ENCODE data around the gene LCN6. TPM values are rescaled to one million over a fixed set of nuclear protein-coding genes. Genes with fewer than 3 reads are reported as not detected.
"Not testable (repeated sequence)": the region's sequence is repeated elsewhere in the genome, so short reads cannot be mapped to it uniquely, and the experiment has no call there.

The LCN6 gene
- total RNA-seq, 1 donor from 2014 or later: not detected

GRCh38 chr9:136760834-136761544 is 12.7 kb upstream of the LCN6 start:
- peak; percentile 58 for DNase-seq (ENCODE audit: low spot score)
- ATAC-seq: peak; percentile 68

- DNase-seq (ENCODE audit: low spot score) (peak; percentile 46), ATAC-seq (no peak)
These were observed 12.1 kb upstream of the LCN6 start for GRCh38 chr9:136760424-136760823.

- DNase-seq (ENCODE audit: low spot score) (no peak), ATAC-seq (no peak)
These were observed 11.4 kb upstream of the LCN6 start for GRCh38 chr9:136759436-136760325.

GRCh38 chr9:136759001-136759400 is 10.7 kb upstream of the LCN6 start:
- DNase-seq (ENCODE audit: low spot score): no peak
- no peak for ATAC-seq

GRCh38 chr9:136757751-136758140 is 9.4 kb upstream of the LCN6 start:
- no peak for DNase-seq (ENCODE audit: low spot score)
- no peak for ATAC-seq

GRCh38 chr9:136757328-136757727 is 9.0 kb upstream of the LCN6 start:
- DNase-seq (ENCODE audit: low spot score) (no peak), ATAC-seq (no peak)

GRCh38 chr9:136756836-136757235 is 8.5 kb upstream of the LCN6 start:
- ATAC-seq (no peak), DNase-seq (ENCODE audit: low spot score) (no peak)

GRCh38 chr9:136756134-136756438 is 7.8 kb upstream of the LCN6 start:
- ATAC-seq (no peak), DNase-seq (ENCODE audit: low spot score) (no peak)

- not testable (repeated sequence) for DNase-seq (ENCODE audit: low spot score); ATAC-seq
These were observed 7.2 kb upstream of the LCN6 start for GRCh38 chr9:136755302-136756133.

GRCh38 chr9:136754626-136755301 is 6.4 kb upstream of the LCN6 start:
- ATAC-seq: no peak
- no peak for DNase-seq (ENCODE audit: low spot score)

GRCh38 chr9:136754059-136754572 is 5.8 kb upstream of the LCN6 start:
- ATAC-seq (no peak), DNase-seq (ENCODE audit: low spot score) (no peak)

- DNase-seq (ENCODE audit: low spot score): no peak
These were observed 5.2 kb upstream of the LCN6 start for GRCh38 chr9:136753371-136754058.

GRCh38 chr9:136751814-136752213 is 3.5 kb upstream of the LCN6 start:
- DNase-seq (ENCODE audit: low spot score): no peak

More at GRCh38 chr9:136753371-136754058, 5.2 kb upstream of the LCN6 start:
- ATAC-seq: no peak

GRCh38 chr9:136751244-136751643 is 2.9 kb upstream of the LCN6 start:
- DNase-seq (ENCODE audit: low spot score) (no peak), ATAC-seq (no peak)

More at GRCh38 chr9:136751814-136752213, 3.5 kb upstream of the LCN6 start:
- no peak for ATAC-seq

- DNase-seq (ENCODE audit: low spot score) (no peak), ATAC-seq (no peak)
These were observed 2.2 kb upstream of the LCN6 start for GRCh38 chr9:136750526-136750925.

- ATAC-seq: no peak
- DNase-seq (ENCODE audit: low spot score): no peak
These were observed 614 bp upstream of the LCN6 start for GRCh38 chr9:136748666-136749611.

- no peak for DNase-seq (ENCODE audit: low spot score)
- no peak for ATAC-seq
These were observed 914 bp downstream of the LCN6 start for GRCh38 chr9:136747161-136748060.

- no peak for ATAC-seq
These were observed 1.7 kb downstream of the LCN6 start for GRCh38 chr9:136746621-136747020.

More at GRCh38 chr9:136746621-136747020, 1.7 kb downstream of the LCN6 start:
- no peak for DNase-seq (ENCODE audit: low spot score)

Data from left lobe of liver (tissue), 2 donors.